Immature natural killer cell (primary cell): ENCODE results near the gene EDN3. TPM values are rescaled to one million over a fixed set of nuclear protein-coding genes. Genes with fewer than 3 reads are reported as not detected.

Experiments
- DNase-seq, 3 donors: peaks; one replicate each; pipeline ENCODE4 v3.0.0; 2022; ENCODE audit warnings: mixed read lengths in 1 of 3
- H3K27ac Mint-ChIP-seq, 6 donors: one replicate each; pipeline ENCODE4 v1.8.0; 2020; ENCODE audit warnings: mixed read lengths in 6 of 6, mild to moderate bottlenecking in 5 of 6, inconsistent platforms in 4 of 6, moderate library complexity in 3 of 6
- H3K27me3 Mint-ChIP-seq, 3 donors: one replicate each; pipeline ENCODE4 v1.8.0; 2020 to 2021; ENCODE audit warnings: low read depth in 3 of 3, mild to moderate bottlenecking in 3 of 3, mixed read lengths in 3 of 3, moderate library complexity in 3 of 3, inconsistent platforms in 1 of 3
- H3K36me3 Mint-ChIP-seq, 3 donors: one replicate each; pipeline ENCODE4 v1.8.0; 2020; ENCODE audit warnings: mixed read lengths in 3 of 3, inconsistent platforms in 2 of 3, mild to moderate bottlenecking in 2 of 3
- H3K4me1 Mint-ChIP-seq, 2 donors: one replicate each; pipeline ENCODE4 v1.8.0; 2020; ENCODE audit warnings: inconsistent platforms in 2 of 2, mild to moderate bottlenecking in 2 of 2, mixed read lengths in 2 of 2, moderate library complexity in 1 of 2
- H3K4me3 Mint-ChIP-seq, 5 donors: one replicate each; pipeline ENCODE4 v1.8.0; 2020; ENCODE audit warnings: mild to moderate bottlenecking in 5 of 5, mixed read lengths in 5 of 5, inconsistent platforms in 3 of 5, moderate library complexity in 3 of 5
- H3K9me3 Mint-ChIP-seq, 6 donors: one replicate each; pipeline ENCODE4 v1.8.0; 2020; ENCODE audit warnings: mild to moderate bottlenecking in 6 of 6, mixed read lengths in 6 of 6, inconsistent platforms in 4 of 6, moderate library complexity in 3 of 6
- polyA plus RNA-seq, 3 donors: library from polyadenylated mRNA; unstranded; fragments of 300-500 nt; fragmentation: Illumina TruSeq; gene quantifications; one replicate each; pipeline ENCODE4 v1.2.3, GENCODE V29; 2021

The EDN3 gene
- polyA plus RNA-seq, 3 donors from 2014 or later: not detected

- Mint-ChIP-seq H3K27ac (no peak overlapping the region), H3K9me3 (no peaks in the 10 kb centered on the region), H3K36me3 (no peaks in the 10 kb centered on the region), H3K27me3 (peaks cover 0 to 4% (median 2%) of the 10 kb centered on the region in 3 donors), H3K4me1 (no peaks in the 10 kb centered on the region), H3K4me3 (no peak overlapping the region)
- no peak for DNase-seq
Measured at GRCh38 chr20:59318803-59319202, 18.4 kb downstream of the EDN3 start.

- no peaks in the 10 kb centered on the region for H3K36me3 Mint-ChIP-seq
- H3K9me3 Mint-ChIP-seq: no peaks in the 10 kb centered on the region
- H3K4me3 Mint-ChIP-seq: no peak overlapping the region
- no peak for DNase-seq
- no peak overlapping the region for H3K27ac Mint-ChIP-seq
- peaks cover 0 to 3% (median 0%) of the 10 kb centered on the region in 3 donors for H3K27me3 Mint-ChIP-seq
- H3K4me1 Mint-ChIP-seq: no peaks in the 10 kb centered on the region
Measured at GRCh38 chr20:59320426-59320825, 20.0 kb downstream of the EDN3 start.

- Mint-ChIP-seq H3K4me1 (no peaks in the 10 kb centered on the region), H3K9me3 (no peaks in the 10 kb centered on the region), H3K27ac (no peak overlapping the region), H3K4me3 (no peak overlapping the region), H3K36me3 (no peaks in the 10 kb centered on the region), H3K27me3 (peaks cover 0 to 3% (median 3%) of the 10 kb centered on the region in 3 donors)
- DNase-seq: no peak
Measured at GRCh38 chr20:59320854-59321647, 20.6 kb downstream of the EDN3 start.

- H3K36me3 Mint-ChIP-seq: no peaks in the 10 kb centered on the region
- no peaks in the 10 kb centered on the region for H3K4me1 Mint-ChIP-seq
- H3K27ac Mint-ChIP-seq: no peak overlapping the region
- DNase-seq: no peak
- H3K4me3 Mint-ChIP-seq: no peak overlapping the region
- H3K9me3 Mint-ChIP-seq: no peaks in the 10 kb centered on the region
- peaks cover 2 to 4% (median 4%) of the 10 kb centered on the region in 3 donors for H3K27me3 Mint-ChIP-seq
Measured at GRCh38 chr20:59322081-59322480, 21.7 kb downstream of the EDN3 start.

- Mint-ChIP-seq H3K36me3 (no peaks in the 10 kb centered on the region), H3K4me3 (no peak overlapping the region), H3K4me1 (no peaks in the 10 kb centered on the region), H3K27ac (no peak overlapping the region), H3K9me3 (no peaks in the 10 kb centered on the region), H3K27me3 (peaks cover 2 to 6% (median 4%) of the 10 kb centered on the region in 3 donors)
- DNase-seq: no peak
Measured at GRCh38 chr20:59322585-59323454, 22.4 kb downstream of the EDN3 start.

GRCh38 chr20:59323731-59324130 lies 23.3 kb downstream of the EDN3 start:
- peaks cover 2 to 5% (median 3%) of the 10 kb centered on the region in 3 donors for H3K27me3 Mint-ChIP-seq
- no peak overlapping the region for H3K4me3 Mint-ChIP-seq
- no peaks in the 10 kb centered on the region for H3K36me3 Mint-ChIP-seq
- H3K9me3 Mint-ChIP-seq: no peaks in the 10 kb centered on the region
- no peak overlapping the region for H3K27ac Mint-ChIP-seq
- no peak for DNase-seq
- H3K4me1 Mint-ChIP-seq: no peaks in the 10 kb centered on the region

GRCh38 chr20:59324521-59325141 lies 24.2 kb downstream of the EDN3 start:
- no peaks in the 10 kb centered on the region for H3K9me3 Mint-ChIP-seq
- no peaks in the 10 kb centered on the region for H3K4me1 Mint-ChIP-seq
- H3K27me3 Mint-ChIP-seq: peaks cover 2 to 8% (median 3%) of the 10 kb centered on the region in 3 donors
- no peaks in the 10 kb centered on the region for H3K36me3 Mint-ChIP-seq
- no peak for DNase-seq
- no peak overlapping the region for H3K27ac Mint-ChIP-seq
- H3K4me3 Mint-ChIP-seq: no peak overlapping the region

- Mint-ChIP-seq H3K27ac (no peak overlapping the region), H3K36me3 (no peaks in the 10 kb centered on the region), H3K4me3 (no peak overlapping the region), H3K9me3 (no peaks in the 10 kb centered on the region), H3K27me3 (peaks cover 2 to 8% (median 3%) of the 10 kb centered on the region in 3 donors), H3K4me1 (no peaks in the 10 kb centered on the region)
- no peak for DNase-seq
Measured at GRCh38 chr20:59325142-59325523, 24.7 kb downstream of the EDN3 start.

GRCh38 chr20:59326188-59326587 lies 25.8 kb downstream of the EDN3 start:
- Mint-ChIP-seq H3K27me3 (peaks cover 2 to 8% (median 6%) of the 10 kb centered on the region in 3 donors), H3K36me3 (no peaks in the 10 kb centered on the region), H3K27ac (no peak overlapping the region), H3K9me3 (no peaks in the 10 kb centered on the region), H3K4me3 (no peak overlapping the region), H3K4me1 (no peaks in the 10 kb centered on the region)
- no peak for DNase-seq

GRCh38 chr20:59328071-59328470 lies 27.7 kb downstream of the EDN3 start:
- H3K27me3 Mint-ChIP-seq: peaks cover 2 to 8% (median 7%) of the 10 kb centered on the region in 3 donors
- H3K9me3 Mint-ChIP-seq: no peaks in the 10 kb centered on the region
- H3K4me3 Mint-ChIP-seq: no peak overlapping the region
- H3K36me3 Mint-ChIP-seq: no peaks in the 10 kb centered on the region
- DNase-seq: no peak
- no peaks in the 10 kb centered on the region for H3K4me1 Mint-ChIP-seq
- no peak overlapping the region for H3K27ac Mint-ChIP-seq

- no peak for DNase-seq
- Mint-ChIP-seq H3K27ac (no peak overlapping the region), H3K4me3 (no peak overlapping the region), H3K36me3 (no peaks in the 10 kb centered on the region), H3K27me3 (peaks cover 4 to 8% (median 7%) of the 10 kb centered on the region in 3 donors), H3K9me3 (no peaks in the 10 kb centered on the region), H3K4me1 (no peaks in the 10 kb centered on the region)
Measured at GRCh38 chr20:59331721-59332329, 31.4 kb downstream of the EDN3 start.

GRCh38 chr20:59333260-59333845 lies 32.9 kb downstream of the EDN3 start:
- no peaks in the 10 kb centered on the region for H3K36me3 Mint-ChIP-seq
- H3K9me3 Mint-ChIP-seq: no peaks in the 10 kb centered on the region
- H3K27ac Mint-ChIP-seq: no peak overlapping the region
- no peaks in the 10 kb centered on the region for H3K4me1 Mint-ChIP-seq
- no peak for DNase-seq
- peaks cover 4 to 6% (median 4%) of the 10 kb centered on the region in 3 donors for H3K27me3 Mint-ChIP-seq
- no peak overlapping the region for H3K4me3 Mint-ChIP-seq

GRCh38 chr20:59333951-59334350 lies 33.5 kb downstream of the EDN3 start:
- peaks cover 3 to 4% (median 4%) of the 10 kb centered on the region in 3 donors for H3K27me3 Mint-ChIP-seq
- no peak for DNase-seq

More at GRCh38 chr20:59333951-59334350, 33.5 kb downstream of the EDN3 start:
- Mint-ChIP-seq H3K4me3 (no peak overlapping the region), H3K27ac (no peak overlapping the region), H3K9me3 (no peaks in the 10 kb centered on the region), H3K4me1 (no peaks in the 10 kb centered on the region), H3K36me3 (no peaks in the 10 kb centered on the region)
